Ovary (tissue), 9 donors: ENCODE measurements around the gene KCNMA1. TPM values are rescaled to one million over a fixed set of nuclear protein-coding genes. Genes with fewer than 3 reads are reported as not detected.

Source experiments
- DNase-seq, 5 donors: peaks; one replicate each; pipeline ENCODE4 v3.0.0-alpha.2; 2019 to 2020
- H3K27ac ChIP-seq, 2 donors: fragments of 200-600 bp; one replicate each; pipeline versions ENCODE4 v1.5.1 to v1.8.0; 2019 to 2022
- H3K27me3 ChIP-seq: fragments of 200-600 bp; one replicate; pipeline ENCODE4 v1.8.0; 2022
- H3K36me3 ChIP-seq: fragments of 200-600 bp; sonication (generic); one replicate; pipeline ENCODE4 v1.5.1; 2019
- H3K4me1 ChIP-seq: one replicate; pipeline ENCODE4 v1.8.1; 2013; ENCODE audit warnings: mild to moderate bottlenecking, moderate library complexity; ENCODE audit not compliant: insufficient read depth
- H3K4me3 ChIP-seq: fragments of 200-600 bp; sonication (generic); one replicate; pipeline ENCODE4 v1.5.1; 2017
- H3K9me3 ChIP-seq, 2 donors: fragments of 200-600 bp in 1 of 2; sonication (generic) in 1 of 2; one replicate each; pipeline versions ENCODE4 v1.5.1 to v1.8.1; 2013 to 2019; ENCODE audit warnings: mild to moderate bottlenecking in 1 of 2, moderate library complexity in 1 of 2
- CTCF ChIP-seq, 3 donors: fragments of 450-650 bp in 2 of 3; fragments of 200-600 bp in 1 of 3; IDR thresholded peaks; one replicate each; pipeline versions ENCODE4 v1.5.1 to v1.8.0; 2016 to 2022; ENCODE audit warnings: antibody characterized with exemption in 3 of 3, mild to moderate bottlenecking in 1 of 3
- EP300 ChIP-seq: sonication (generic); formaldehyde crosslinking; IDR thresholded peaks from one replicate; pipeline ENCODE4 v1.6.1; 2017; ENCODE audit warnings: antibody characterized with exemption
- POLR2A ChIP-seq: fragments of 450-650 bp; IDR thresholded peaks from one replicate; pipeline ENCODE4 v1.6.1; 2017; ENCODE audit warnings: antibody characterized with exemption, mild to moderate bottlenecking, moderate library complexity
- WGBS, 3 donors: extraction: QIAGEN DNeasy Blood & Tissue Kit in 1 of 3; methylation state at CpG; one replicate each; pipeline versions ENCODE4 v1.1.5 to v1.1.7; 2013 to 2017; 5-methylcytosine and 5-hydroxymethylcytosine counted together
- intact Hi-C, 4 donors: fragments of 100-400 bp; cut with DNase I; formaldehyde crosslinking; loops; one replicate each; pipeline versions ENCODE4 v1.11.0 to v1.15.1; 2022 to 2023
- polyA plus RNA-seq, 2 donors: library from polyadenylated mRNA; stranded (reverse); fragments of 200-250 nt in 1 of 2; fragments of 350-450 nt in 1 of 2; fragmentation: Illumina TruSeq in 1 of 2; extraction: RNeasy Lipid Tissue Mini Kit (QIAGEN cat#74804) in 1 of 2; gene quantifications; one replicate each; pipeline ENCODE4 v1.2.3, GENCODE V29; 2013 to 2014
- total RNA-seq, 7 donors: library from RNA; depleted of rRNA in 2 of 7; stranded (reverse); fragments of >200 nt in 2 of 7; fragmentation: NEBNext Ultra II Directional in 3 of 7; extraction: Animal tissue kit (Norgen Biotek cat#: 25700) in 3 of 7; gene quantifications; one replicate each; pipeline versions ENCODE4 v1.1.0 to v1.2.4, GENCODE V29; 2016 to 2023
- donor health status: DM: no; HTN: no; CAD: no; lungs with moderate emphysema.
- donor health status: DM: no; HTN: no; CAD: no.
- donor health status: Bipolar disorder and iron deficiency.
- donor health status: DM: yes; HTN: yes; CAD: no.
- donor health status: DM: no; HTN: no; CAD: no.
- donor health status: DM: yes; HTN: yes; CAD: no.

KCNMA1 gene
- total and polyA plus RNA-seq, 9 donors: 7.0 to 83.8 (median 25.1) TPM

- Histone ChIP-seq H3K4me1 (peaks cover 40% of the 10 kb centered on the region), H3K27me3 (no peaks in the 10 kb centered on the region), H3K27ac (no peak overlapping the region), H3K4me3 (no peak overlapping the region), H3K9me3 (no peaks in the 10 kb centered on the region), H3K36me3 (no peaks in the 10 kb centered on the region)
- 76 to 83% (median 82%) methylated on average over 1 of the region's 1 CpG for WGBS, 3 donors
- intact Hi-C loops: loop anchor here in 1 of 4 donors (10.0 kb wide), 1 partner anchor 71 kb away; no protein-coding TSS in a partner anchor
- DNase-seq: no peak
- TF ChIP-seq CTCF (IDR thresholded peaks at IDR 0.05) (no peak), POLR2A (no peak), EP300 (no peak)
These were observed 391.7 kb downstream of the KCNMA1 start for GRCh38 chr10:77245953-77246352.

DNA sequence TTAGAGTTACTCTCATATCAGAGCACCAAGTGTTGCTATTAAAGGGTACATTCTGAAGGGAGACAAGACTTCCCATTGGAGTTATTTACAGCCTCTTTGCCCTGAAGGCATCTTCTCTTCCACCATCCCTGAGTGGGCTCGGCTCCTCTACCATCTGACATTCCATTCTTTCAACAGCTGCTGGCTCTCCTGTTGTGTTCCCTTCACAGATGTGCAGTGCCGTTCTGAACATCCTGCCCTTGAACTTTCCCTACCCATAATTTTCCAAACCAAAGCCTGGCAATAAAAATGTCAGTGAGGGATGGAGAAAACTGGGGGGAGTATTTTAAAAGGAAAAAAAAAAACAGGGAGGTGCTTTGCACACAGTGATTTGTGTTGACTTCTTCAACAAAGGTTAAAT lies 392.9 kb downstream of the KCNMA1 start:
- peak in 1 of 5 donors; percentile 38 for DNase-seq
- TF ChIP-seq CTCF (IDR thresholded peaks at IDR 0.05) (no peak), EP300 (no peak), POLR2A (no peak)
- no peaks in the 10 kb centered on the region for H3K27me3 ChIP-seq
- no peak overlapping the region for H3K4me3 ChIP-seq
- peaks cover 40% of the 10 kb centered on the region for H3K4me1 ChIP-seq
- H3K36me3 ChIP-seq: no peaks in the 10 kb centered on the region
- no peaks in the 10 kb centered on the region for H3K9me3 ChIP-seq
- peak overlapping the region in 1 of 2 donors; percentile 48 for H3K27ac ChIP-seq
- 5 to 7% (median 5%) methylated on average over 2 of the region's 2 CpGs for WGBS, 3 donors
- intact Hi-C loops: loop anchor here in 1 of 4 donors (10.0 kb wide), 1 partner anchor 70 kb away; no protein-coding TSS in a partner anchor

GRCh38 chr10:77244286-77244685 lies 393.3 kb downstream of the KCNMA1 start:
- Histone ChIP-seq H3K9me3 (no peaks in the 10 kb centered on the region), H3K4me3 (no peak overlapping the region), H3K36me3 (no peaks in the 10 kb centered on the region), H3K4me1 (peaks cover 44% of the 10 kb centered on the region), H3K27ac (peak overlapping the region in 1 of 2 donors; percentile 48), H3K27me3 (no peaks in the 10 kb centered on the region)
- no peak for DNase-seq
- intact Hi-C loops: loop anchor here in 1 of 4 donors (10.0 kb wide), 1 partner anchor 69 kb away; no protein-coding TSS in a partner anchor
- 84 to 95% (median 91%) methylated on average over 2 of the region's 2 CpGs for WGBS, 3 donors
- TF ChIP-seq POLR2A (no peak), EP300 (no peak), CTCF (IDR thresholded peaks at IDR 0.05) (no peak)

GRCh38 chr10:77241350-77241725 lies 396.3 kb downstream of the KCNMA1 start:
- DNase-seq: no peak
- TF ChIP-seq CTCF (IDR thresholded peaks at IDR 0.05) (no peak), EP300 (no peak), POLR2A (no peak)
- H3K27ac ChIP-seq: peak overlapping the region in 1 of 2 donors; percentile 36
- H3K4me3 ChIP-seq: no peak overlapping the region
- H3K27me3 ChIP-seq: no peaks in the 10 kb centered on the region
- H3K9me3 ChIP-seq: no peaks in the 10 kb centered on the region
- 17 to 29% (median 19%) methylated on average over 3 of the region's 3 CpGs for WGBS, 3 donors
- intact Hi-C loops: loop anchor here in 1 of 4 donors (10.0 kb wide), 1 partner anchor 67 kb away; no protein-coding TSS in a partner anchor
- H3K36me3 ChIP-seq: no peaks in the 10 kb centered on the region
- H3K4me1 ChIP-seq: peaks cover 43% of the 10 kb centered on the region
